Prostate gland (tissue), 2 donors: ENCODE data around the gene XCL2.

ENCODE experiments used
- POLR2A ChIP-seq: fragments of 450-650 bp; IDR thresholded peaks from one replicate; pipeline ENCODE4 v1.6.1; 2016; ENCODE audit warnings: antibody characterized with exemption, mild to moderate bottlenecking
- TF ChIP-seq, protein P1 (sequence below), 4 experiments: fragments of 200-600 bp in 2 of 4; fragments of 450-650 bp in 2 of 4; sonication (generic) in 2 of 4; IDR thresholded peaks; 1 replicate in 3 of 4; 2 replicates in 1 of 4; pipeline ENCODE4 v1.5.1; 2016 to 2019; ENCODE audit warnings: antibody characterized with exemption in 4 of 4, mild to moderate bottlenecking in 2 of 4, moderate library complexity in 2 of 4

GRCh38 chr1:168581817-168582572, 38.2 kb upstream of the XCL2 start:
- no peak for TF ChIP-seq POLR2A
- TF ChIP-seq, protein P1, sequence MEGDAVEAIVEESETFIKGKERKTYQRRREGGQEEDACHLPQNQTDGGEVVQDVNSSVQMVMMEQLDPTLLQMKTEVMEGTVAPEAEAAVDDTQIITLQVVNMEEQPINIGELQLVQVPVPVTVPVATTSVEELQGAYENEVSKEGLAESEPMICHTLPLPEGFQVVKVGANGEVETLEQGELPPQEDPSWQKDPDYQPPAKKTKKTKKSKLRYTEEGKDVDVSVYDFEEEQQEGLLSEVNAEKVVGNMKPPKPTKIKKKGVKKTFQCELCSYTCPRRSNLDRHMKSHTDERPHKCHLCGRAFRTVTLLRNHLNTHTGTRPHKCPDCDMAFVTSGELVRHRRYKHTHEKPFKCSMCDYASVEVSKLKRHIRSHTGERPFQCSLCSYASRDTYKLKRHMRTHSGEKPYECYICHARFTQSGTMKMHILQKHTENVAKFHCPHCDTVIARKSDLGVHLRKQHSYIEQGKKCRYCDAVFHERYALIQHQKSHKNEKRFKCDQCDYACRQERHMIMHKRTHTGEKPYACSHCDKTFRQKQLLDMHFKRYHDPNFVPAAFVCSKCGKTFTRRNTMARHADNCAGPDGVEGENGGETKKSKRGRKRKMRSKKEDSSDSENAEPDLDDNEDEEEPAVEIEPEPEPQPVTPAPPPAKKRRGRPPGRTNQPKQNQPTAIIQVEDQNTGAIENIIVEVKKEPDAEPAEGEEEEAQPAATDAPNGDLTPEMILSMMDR (IDR thresholded peaks at IDR 0.05): no peak
